Measurements from ENCODE around the gene GOLGA6L22. TPM values are rescaled to one million over a fixed set of nuclear protein-coding genes. Genes with fewer than 3 reads are reported as not detected.
"Not testable (repeated sequence)": the region's sequence is repeated elsewhere in the genome, so short reads cannot be mapped to it uniquely, and the experiment has no call there.

Gene GOLGA6L22
- total RNA-seq, 1 experiment from 2014 or later = not detected

GRCh38 chr15:22429426-22429825 lies 29.3 kb upstream of the GOLGA6L22 start:
- H2AK5ac ChIP-seq (ENCODE audit: insufficient read length, low read length); H3K9me3 Mint-ChIP-seq: not testable (repeated sequence)

GRCh38 chr15:22431687-22432086 lies 27.0 kb upstream of the GOLGA6L22 start:
- H3K79me1 ChIP-seq (ENCODE audit: insufficient read depth, low read depth, low read length, poor library complexity, severe bottlenecking); H4K8ac ChIP-seq (replicated peaks; ENCODE audit: insufficient read length, low read depth, low read length); H3K23me2 ChIP-seq (ENCODE audit: insufficient read length, low read depth, low read length, poor library complexity, severe bottlenecking); H2BK15ac ChIP-seq (ENCODE audit: low read depth, low read length); H3K14ac ChIP-seq (ENCODE audit: insufficient read depth, low read length); H3K18ac ChIP-seq (ENCODE audit: insufficient read length, low read depth, low read length); H2BK12ac ChIP-seq (ENCODE audit: insufficient read length, low read depth, low read length); H2AFZ ChIP-seq (ENCODE audit: low read length); H3K79me2 ChIP-seq (ENCODE audit: insufficient read depth, low read length); H3K27me3 ChIP-seq (ENCODE audit: insufficient read depth, low read length); H4K5ac ChIP-seq (ENCODE audit: insufficient read length, low read depth, low read length); H3K4me2 ChIP-seq (ENCODE audit: insufficient read depth, insufficient read length, low read length); H3K27me3 Mint-ChIP-seq (ENCODE audit: low read depth); H3K27ac ChIP-seq (ENCODE audit: insufficient read length, low read depth, low read length); H3K4me1 ChIP-seq (ENCODE audit: insufficient read depth, low read length); H4K20me1 ChIP-seq (ENCODE audit: control insufficient read depth, insufficient read depth, insufficient read length); H3K27ac Mint-ChIP-seq; H3T11ph ChIP-seq (ENCODE audit: low read length); H4K91ac ChIP-seq (ENCODE audit: insufficient read length, low read depth, low read length); H2BK120ac ChIP-seq (ENCODE audit: low read depth, low read length, poor library complexity, severe bottlenecking); H3K36me3 Mint-ChIP-seq (ENCODE audit: insufficient read depth in 1 of 3, low read depth in 3 of 3); H3K4me1 Mint-ChIP-seq; H3K9me3 ChIP-seq (ENCODE audit: control insufficient read depth, low read depth, low read length); H3K4ac ChIP-seq (ENCODE audit: low read depth, low read length); H2AK5ac ChIP-seq (ENCODE audit: insufficient read length, low read length); H2BK5ac ChIP-seq (ENCODE audit: insufficient read length, low read length); H2BK20ac ChIP-seq (ENCODE audit: low read depth, low read length, poor library complexity, severe bottlenecking); H3K9ac ChIP-seq (ENCODE audit: extremely low read depth, insufficient read length, low read length); H3K23ac ChIP-seq (ENCODE audit: insufficient read length, low read depth, low read length); H3K9me3 Mint-ChIP-seq; H3K56ac ChIP-seq (ENCODE audit: insufficient read length, low read depth, low read length); H3K4me3 Mint-ChIP-seq: not testable (repeated sequence)
- no CpG with 5 or more reads among the region's 8 CpGs for WGBS (ENCODE audit: extremely low coverage, insufficient read length, low lambda C conversion rate)
- DNase-seq = peak; percentile 1

More at GRCh38 chr15:22429426-22429825, 29.3 kb upstream of the GOLGA6L22 start:
- not testable (repeated sequence) for H4K20me1 ChIP-seq (ENCODE audit: control insufficient read depth, insufficient read depth, insufficient read length); H3K4me3 Mint-ChIP-seq; H2BK5ac ChIP-seq (ENCODE audit: insufficient read length, low read length); H4K5ac ChIP-seq (ENCODE audit: insufficient read length, low read depth, low read length); H3K27ac ChIP-seq (ENCODE audit: insufficient read length, low read depth, low read length); H3T11ph ChIP-seq (ENCODE audit: low read length); H4K91ac ChIP-seq (ENCODE audit: insufficient read length, low read depth, low read length); H2AFZ ChIP-seq (ENCODE audit: low read length); H3K36me3 Mint-ChIP-seq (ENCODE audit: insufficient read depth in 1 of 3, low read depth in 3 of 3); H2BK20ac ChIP-seq (ENCODE audit: low read depth, low read length, poor library complexity, severe bottlenecking); H3K18ac ChIP-seq (ENCODE audit: insufficient read length, low read depth, low read length); H2BK15ac ChIP-seq (ENCODE audit: low read depth, low read length); H3K27me3 Mint-ChIP-seq (ENCODE audit: low read depth); H3K56ac ChIP-seq (ENCODE audit: insufficient read length, low read depth, low read length); H3K23ac ChIP-seq (ENCODE audit: insufficient read length, low read depth, low read length); H3K14ac ChIP-seq (ENCODE audit: insufficient read depth, low read length); H3K27me3 ChIP-seq (ENCODE audit: insufficient read depth, low read length); H3K4me1 Mint-ChIP-seq; H3K23me2 ChIP-seq (ENCODE audit: insufficient read length, low read depth, low read length, poor library complexity, severe bottlenecking); H3K79me2 ChIP-seq (ENCODE audit: insufficient read depth, low read length); H3K9ac ChIP-seq (ENCODE audit: extremely low read depth, insufficient read length, low read length); H2BK120ac ChIP-seq (ENCODE audit: low read depth, low read length, poor library complexity, severe bottlenecking); H3K79me1 ChIP-seq (ENCODE audit: insufficient read depth, low read depth, low read length, poor library complexity, severe bottlenecking); H3K27ac Mint-ChIP-seq; H3K4me1 ChIP-seq (ENCODE audit: insufficient read depth, low read length); H2BK12ac ChIP-seq (ENCODE audit: insufficient read length, low read depth, low read length); H3K4me2 ChIP-seq (ENCODE audit: insufficient read depth, insufficient read length, low read length); H3K9me3 ChIP-seq (ENCODE audit: control insufficient read depth, low read depth, low read length); H4K8ac ChIP-seq (replicated peaks; ENCODE audit: insufficient read length, low read depth, low read length); H3K4ac ChIP-seq (ENCODE audit: low read depth, low read length)
- WGBS (ENCODE audit: extremely low coverage, insufficient read length, low lambda C conversion rate) = no CpG with 5 or more reads among the region's 11 CpGs
- peak; percentile 4 for DNase-seq

Data from H9 (cell line).